A673 (cell line): ENCODE measurements around the gene RNF167. TPM values are rescaled to one million over a fixed set of nuclear protein-coding genes. Genes with fewer than 3 reads are reported as not detected.

Source experiments
- BruUV-seq: library from RNA; stranded (reverse); fragments of 400-500 nt; replicated peaks from 2 replicates; lab custom pipeline; 2021; lab: Mats Ljungman, UMichigan
- CTCF ChIA-PET: fragments of 300-600 bp; sonication (Branson Sonifier 250); formaldehyde crosslinking; loops from one replicate; lab custom pipeline; 2022; ENCODE audit warnings: antibody characterized with exemption; lab: Charles Lee
- POLR2A ChIA-PET: fragments of 300-600 bp; sonication (Branson Sonifier 250); formaldehyde crosslinking; loops from one replicate; lab custom pipeline; 2022; ENCODE audit warnings: antibody characterized with exemption; ENCODE audit not compliant: low non-redundant PET; lab: Charles Lee
- DNase-seq: peaks from one replicate; pipeline ENCODE4 v3.0.0-alpha.2; 2015; ENCODE audit warnings: low spot score
- H3K27ac ChIP-seq: fragments of 200-600 bp; sonication (generic); 2 replicates; pipeline ENCODE4 v1.5.1; 2016; ENCODE audit warnings: mixed run types, low read depth, mild to moderate bottlenecking, mixed read lengths, antibody characterized with exemption, low read length; ENCODE audit not compliant: poor library complexity, severe bottlenecking
- H3K27me3 ChIP-seq: fragments of 200-600 bp; sonication (generic); replicated peaks from 2 replicates; pipeline ENCODE4 v1.6.1; 2017; ENCODE audit warnings: mixed run types, low read depth, mild to moderate bottlenecking, mixed read lengths, antibody characterized with exemption, low read length; ENCODE audit not compliant: insufficient read depth, poor library complexity
- H3K36me3 ChIP-seq: fragments of 200-600 bp; sonication (generic); 2 replicates; pipeline ENCODE4 v1.6.1; 2016; ENCODE audit warnings: mixed run types, mild to moderate bottlenecking, mixed read lengths, antibody characterized with exemption, low read length; ENCODE audit not compliant: insufficient read depth, poor library complexity, severe bottlenecking
- H3K4me1 ChIP-seq: fragments of 200-600 bp; sonication (generic); 2 replicates; pipeline ENCODE4 v1.6.1; 2017; ENCODE audit warnings: mixed run types, mild to moderate bottlenecking, mixed read lengths, antibody characterized with exemption, low read length; ENCODE audit not compliant: insufficient read depth, poor library complexity, severe bottlenecking
- H3K4me3 ChIP-seq: fragments of 200-600 bp; sonication (generic); 2 replicates; pipeline ENCODE4 v1.5.1; 2016; ENCODE audit warnings: low read depth, mixed run types, mild to moderate bottlenecking, mixed read lengths, low read length; ENCODE audit not compliant: poor library complexity, severe bottlenecking
- H3K9me3 ChIP-seq: fragments of 200-600 bp; sonication (generic); 2 replicates; pipeline ENCODE4 v1.6.1; 2016; ENCODE audit warnings: mixed run types, low read depth, mild to moderate bottlenecking, mixed read lengths, antibody characterized with exemption, low read length; ENCODE audit not compliant: poor library complexity, severe bottlenecking
- EZH2 ChIP-seq: fragments of 200-600 bp; sonication (generic); IDR thresholded peaks from 2 replicates; pipeline ENCODE4 v1.6.1; 2017; ENCODE audit warnings: borderline replicate concordance, low read depth, mild to moderate bottlenecking, mixed read lengths, antibody characterized with exemption, low read length; ENCODE audit not compliant: poor library complexity, severe bottlenecking
- intact Hi-C: fragments of 100-400 bp; cut with micrococcal nuclease; formaldehyde crosslinking; loops from one replicate; pipeline ENCODE4 v1.10.0; 2022; ENCODE audit not compliant: unreplicated experiment
- total RNA-seq: library from RNA; stranded (reverse); gene quantifications from 2 replicates; pipeline ENCODE4 v1.2.3, GENCODE V29; 2021
- TF ChIP-seq, protein P1 (sequence below): fragments of 300-800, 200-600 bp; sonication (generic); conservative IDR thresholded peaks from 2 replicates; pipeline ENCODE4 v1.5.1; 2017; ENCODE audit warnings: low read depth, mild to moderate bottlenecking, antibody characterized with exemption, low read length, moderate library complexity, mixed read lengths

The RNF167 gene
- total RNA-seq, 1 experiment from 2014 or later = 77.3 TPM

GRCh38 chr17:4941319-4941610 lies 1.2 kb downstream of the RNF167 start:
- CTCF ChIA-PET = no interaction called here

GRCh38 chr17:4942760-4943508 lies 2.9 kb downstream of the RNF167 start:
- H3K4me3 ChIP-seq = no peak overlapping the region
- ChIA-PET POLR2A (no interaction called here), CTCF (no interaction called here)
- H3K27ac ChIP-seq = peak overlapping the region; percentile 99
- no TSS peak for BruUV-seq
- H3K27me3 ChIP-seq = no peaks in the 10 kb centered on the region
- H3K9me3 ChIP-seq = no peaks in the 10 kb centered on the region
- H3K4me1 ChIP-seq = peaks cover 41% of the 10 kb centered on the region
- TF ChIP-seq, protein P1, sequence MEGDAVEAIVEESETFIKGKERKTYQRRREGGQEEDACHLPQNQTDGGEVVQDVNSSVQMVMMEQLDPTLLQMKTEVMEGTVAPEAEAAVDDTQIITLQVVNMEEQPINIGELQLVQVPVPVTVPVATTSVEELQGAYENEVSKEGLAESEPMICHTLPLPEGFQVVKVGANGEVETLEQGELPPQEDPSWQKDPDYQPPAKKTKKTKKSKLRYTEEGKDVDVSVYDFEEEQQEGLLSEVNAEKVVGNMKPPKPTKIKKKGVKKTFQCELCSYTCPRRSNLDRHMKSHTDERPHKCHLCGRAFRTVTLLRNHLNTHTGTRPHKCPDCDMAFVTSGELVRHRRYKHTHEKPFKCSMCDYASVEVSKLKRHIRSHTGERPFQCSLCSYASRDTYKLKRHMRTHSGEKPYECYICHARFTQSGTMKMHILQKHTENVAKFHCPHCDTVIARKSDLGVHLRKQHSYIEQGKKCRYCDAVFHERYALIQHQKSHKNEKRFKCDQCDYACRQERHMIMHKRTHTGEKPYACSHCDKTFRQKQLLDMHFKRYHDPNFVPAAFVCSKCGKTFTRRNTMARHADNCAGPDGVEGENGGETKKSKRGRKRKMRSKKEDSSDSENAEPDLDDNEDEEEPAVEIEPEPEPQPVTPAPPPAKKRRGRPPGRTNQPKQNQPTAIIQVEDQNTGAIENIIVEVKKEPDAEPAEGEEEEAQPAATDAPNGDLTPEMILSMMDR = no peak
- no peak for TF ChIP-seq EZH2
- peaks cover 48% of the 10 kb centered on the region for H3K36me3 ChIP-seq
- DNase-seq = no peak
- intact Hi-C loops = no loop called here

More at GRCh38 chr17:4941319-4941610, 1.2 kb downstream of the RNF167 start:
- POLR2A ChIA-PET = no interaction called here
- intact Hi-C loops = no loop called here
- Histone ChIP-seq H3K9me3 (no peaks in the 10 kb centered on the region), H3K4me1 (peaks cover 36% of the 10 kb centered on the region), H3K27ac (peak overlapping the region; percentile 94), H3K36me3 (peaks cover 52% of the 10 kb centered on the region), H3K4me3 (peak overlapping the region; percentile 75), H3K27me3 (no peaks in the 10 kb centered on the region)
- TF ChIP-seq, protein P1 = no peak
- TF ChIP-seq EZH2 = no peak
- no TSS peak for BruUV-seq
- DNase-seq = no peak

GRCh38 chr17:4944163-4944553 lies 4.1 kb downstream of the RNF167 start:
- H3K9me3 ChIP-seq = no peaks in the 10 kb centered on the region
- peaks cover 41% of the 10 kb centered on the region for H3K36me3 ChIP-seq
- intact Hi-C loops = no loop called here
- TF ChIP-seq, protein P1 = no peak
- no peak for TF ChIP-seq EZH2
- no peaks in the 10 kb centered on the region for H3K27me3 ChIP-seq
- peak overlapping the region; percentile 99 for H3K27ac ChIP-seq
- BruUV-seq = no TSS peak
- no peak for DNase-seq
- no peak overlapping the region for H3K4me3 ChIP-seq
- ChIA-PET POLR2A (interaction anchor here (1.0 kb wide), 1 partner anchor 23 kb away, joined by 4 read pairs; no protein-coding TSS in a partner anchor), CTCF (no interaction called here)
- H3K4me1 ChIP-seq = peaks cover 35% of the 10 kb centered on the region
